ENCODE measurements around the gene NRN1L. TPM values are rescaled to one million over a fixed set of nuclear protein-coding genes. Genes with fewer than 3 reads are reported as not detected.
A peak's percentile ranks its signal among the peaks of the same experiment; 100 is the strongest.

The NRN1L gene
- total RNA-seq, 2 donors from 2014 or later = 7.0 to 7.3 TPM

DNA sequence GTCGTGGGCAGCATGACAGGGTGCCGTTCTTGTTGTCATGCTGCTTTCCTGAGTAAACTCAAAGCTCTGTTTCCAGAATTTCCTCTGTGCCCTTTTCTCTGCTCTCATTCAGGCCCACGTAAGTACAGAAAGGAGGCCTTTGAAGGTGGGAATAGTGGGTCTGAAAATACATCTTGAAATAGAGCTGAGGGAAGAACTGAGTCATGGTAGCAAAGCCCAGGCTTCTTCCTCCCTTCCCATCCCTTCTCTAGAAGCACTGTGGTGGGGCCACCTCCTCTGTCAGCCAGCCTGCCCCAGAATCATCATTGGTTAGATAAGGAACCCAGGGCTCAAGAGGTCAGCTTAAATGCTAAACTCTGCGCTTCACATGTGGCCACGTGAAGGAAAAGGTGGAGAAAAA is 37.5 kb downstream of the NRN1L start:
- Histone ChIP-seq H3K36me3 (ENCODE audit: control insufficient read depth, insufficient read depth, low read length) (peaks cover 6% of the 10 kb centered on the region), H3K4me1 (ENCODE audit: control insufficient read depth, insufficient read depth, low read length) (no peaks in the 10 kb centered on the region), H3K4me3 (ENCODE audit: low read length) (no peak overlapping the region), H3K9ac (ENCODE audit: extremely low read depth, low read length, poor library complexity, severe bottlenecking) (no peak overlapping the region), H3K9me3 (ENCODE audit: control insufficient read depth, low read length) (no peaks in the 10 kb centered on the region), H3K27ac (ENCODE audit: low read depth, low read length) (no peak overlapping the region), H3K27me3 (ENCODE audit: control insufficient read depth, insufficient read depth, low read length, poor library complexity, severe bottlenecking) (no peaks in the 10 kb centered on the region)
- no peaks in the 10 kb centered on the region for H3K27me3 Mint-ChIP-seq (ENCODE audit: insufficient read depth)
- TF ChIP-seq, protein P1, sequence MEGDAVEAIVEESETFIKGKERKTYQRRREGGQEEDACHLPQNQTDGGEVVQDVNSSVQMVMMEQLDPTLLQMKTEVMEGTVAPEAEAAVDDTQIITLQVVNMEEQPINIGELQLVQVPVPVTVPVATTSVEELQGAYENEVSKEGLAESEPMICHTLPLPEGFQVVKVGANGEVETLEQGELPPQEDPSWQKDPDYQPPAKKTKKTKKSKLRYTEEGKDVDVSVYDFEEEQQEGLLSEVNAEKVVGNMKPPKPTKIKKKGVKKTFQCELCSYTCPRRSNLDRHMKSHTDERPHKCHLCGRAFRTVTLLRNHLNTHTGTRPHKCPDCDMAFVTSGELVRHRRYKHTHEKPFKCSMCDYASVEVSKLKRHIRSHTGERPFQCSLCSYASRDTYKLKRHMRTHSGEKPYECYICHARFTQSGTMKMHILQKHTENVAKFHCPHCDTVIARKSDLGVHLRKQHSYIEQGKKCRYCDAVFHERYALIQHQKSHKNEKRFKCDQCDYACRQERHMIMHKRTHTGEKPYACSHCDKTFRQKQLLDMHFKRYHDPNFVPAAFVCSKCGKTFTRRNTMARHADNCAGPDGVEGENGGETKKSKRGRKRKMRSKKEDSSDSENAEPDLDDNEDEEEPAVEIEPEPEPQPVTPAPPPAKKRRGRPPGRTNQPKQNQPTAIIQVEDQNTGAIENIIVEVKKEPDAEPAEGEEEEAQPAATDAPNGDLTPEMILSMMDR (conservative IDR thresholded peaks at IDR 0.05) = no peak
- no peak for DNase-seq
- peaks cover 14% of the 10 kb centered on the region for H3K4me1 Mint-ChIP-seq
- H3K4me3 Mint-ChIP-seq = no peak overlapping the region
- H3K9me3 Mint-ChIP-seq = no peaks in the 10 kb centered on the region
- peak overlapping the region; percentile 48 for H3K27ac Mint-ChIP-seq
- peaks cover 19% of the 10 kb centered on the region for H3K36me3 Mint-ChIP-seq (ENCODE audit: low read depth)
- 87 to 91% methylated on average over 4 to 5 of the region's 5 CpGs for WGBS, 2 experiments (ENCODE audit: insufficient coverage in 1 of 2, insufficient read length in 1 of 2)

- no peak overlapping the region for H3K4me3 ChIP-seq (ENCODE audit: low read length)
- Mint-ChIP-seq H3K4me3 (no peak overlapping the region), H3K9me3 (no peaks in the 10 kb centered on the region), H3K36me3 (ENCODE audit: low read depth) (peaks cover 16% of the 10 kb centered on the region), H3K4me1 (peaks cover 14% of the 10 kb centered on the region), H3K27ac (peak overlapping the region; percentile 33), H3K27me3 (ENCODE audit: insufficient read depth) (no peaks in the 10 kb centered on the region)
- H3K27me3 ChIP-seq (ENCODE audit: control insufficient read depth, insufficient read depth, low read length, poor library complexity, severe bottlenecking) = no peaks in the 10 kb centered on the region
- TF ChIP-seq, protein P1 (conservative IDR thresholded peaks at IDR 0.05) = no peak
- H3K4me1 ChIP-seq (ENCODE audit: control insufficient read depth, insufficient read depth, low read length) = no peaks in the 10 kb centered on the region
- no peak overlapping the region for H3K9ac ChIP-seq (ENCODE audit: extremely low read depth, low read length, poor library complexity, severe bottlenecking)
- H3K36me3 ChIP-seq (ENCODE audit: control insufficient read depth, insufficient read depth, low read length) = peaks cover under 1% of the 10 kb centered on the region
- WGBS, 2 experiments (ENCODE audit: insufficient coverage in 1 of 2, insufficient read length in 1 of 2) = 93 to 97% methylated on average over 8 of the region's 8 CpGs
- DNase-seq = no peak
- no peak overlapping the region for H3K27ac ChIP-seq (ENCODE audit: low read depth, low read length)
- H3K9me3 ChIP-seq (ENCODE audit: control insufficient read depth, low read length) = no peaks in the 10 kb centered on the region
Measured at GRCh38 chr16:67922740-67923139, 38.1 kb downstream of the NRN1L start.

GRCh38 chr16:67923414-67924116 is 38.9 kb downstream of the NRN1L start:
- no peak overlapping the region for H3K9ac ChIP-seq (ENCODE audit: extremely low read depth, low read length, poor library complexity, severe bottlenecking)
- no peaks in the 10 kb centered on the region for H3K9me3 ChIP-seq (ENCODE audit: control insufficient read depth, low read length)
- Mint-ChIP-seq H3K36me3 (ENCODE audit: low read depth) (peaks cover 12% of the 10 kb centered on the region), H3K9me3 (no peaks in the 10 kb centered on the region), H3K4me1 (peaks cover 14% of the 10 kb centered on the region), H3K27me3 (ENCODE audit: insufficient read depth) (no peaks in the 10 kb centered on the region), H3K27ac (no peak overlapping the region), H3K4me3 (no peak overlapping the region)
- H3K27ac ChIP-seq (ENCODE audit: low read depth, low read length) = no peak overlapping the region
- TF ChIP-seq, protein P1 (conservative IDR thresholded peaks at IDR 0.05) = no peak
- H3K36me3 ChIP-seq (ENCODE audit: control insufficient read depth, insufficient read depth, low read length) = peaks cover under 1% of the 10 kb centered on the region
- DNase-seq = no peak
- H3K4me1 ChIP-seq (ENCODE audit: control insufficient read depth, insufficient read depth, low read length) = no peaks in the 10 kb centered on the region
- WGBS, 2 experiments (ENCODE audit: insufficient coverage in 1 of 2, insufficient read length in 1 of 2) = 94 to 95% methylated on average over 8 to 10 of the region's 10 CpGs
- no peak overlapping the region for H3K4me3 ChIP-seq (ENCODE audit: low read length)
- no peaks in the 10 kb centered on the region for H3K27me3 ChIP-seq (ENCODE audit: control insufficient read depth, insufficient read depth, low read length, poor library complexity, severe bottlenecking)

Measured in endodermal cell (in vitro differentiated cells).